PC-3 (cell line): ENCODE results near the gene DHRS4L2.
"Not testable (repeated sequence)": the region's sequence is repeated elsewhere in the genome, so short reads cannot be mapped to it uniquely, and the experiment has no call there.

ENCODE experiments used
- CTCF ChIP-seq: fragments of 300-600 bp; sonication (generic); conservative IDR thresholded peaks from 2 replicates; pipeline ENCODE4 v1.5.1; 2017; ENCODE audit warnings: antibody characterized with exemption, low read depth, mild to moderate bottlenecking, low read length
- EZH2 ChIP-seq: fragments of 300-600 bp; sonication (generic); IDR thresholded peaks from one replicate; pipeline ENCODE4 v1.6.1; 2017; ENCODE audit warnings: antibody characterized with exemption, mild to moderate bottlenecking, low read length; ENCODE audit not compliant: unreplicated experiment
- EZH2phosphoT487 ChIP-seq: fragments of 300-600 bp; sonication (generic); IDR thresholded peaks from 2 replicates; pipeline ENCODE4 v1.6.1; 2018; ENCODE audit warnings: mild to moderate bottlenecking, antibody characterized with exemption, low read length, borderline replicate concordance

GRCh38 chr14:23996825-23997224, 8.1 kb downstream of the DHRS4L2 start:
- not testable (repeated sequence) for TF ChIP-seq EZH2, CTCF, EZH2phosphoT487
